ENCODE measurements around the gene PDE10A.

DNA sequence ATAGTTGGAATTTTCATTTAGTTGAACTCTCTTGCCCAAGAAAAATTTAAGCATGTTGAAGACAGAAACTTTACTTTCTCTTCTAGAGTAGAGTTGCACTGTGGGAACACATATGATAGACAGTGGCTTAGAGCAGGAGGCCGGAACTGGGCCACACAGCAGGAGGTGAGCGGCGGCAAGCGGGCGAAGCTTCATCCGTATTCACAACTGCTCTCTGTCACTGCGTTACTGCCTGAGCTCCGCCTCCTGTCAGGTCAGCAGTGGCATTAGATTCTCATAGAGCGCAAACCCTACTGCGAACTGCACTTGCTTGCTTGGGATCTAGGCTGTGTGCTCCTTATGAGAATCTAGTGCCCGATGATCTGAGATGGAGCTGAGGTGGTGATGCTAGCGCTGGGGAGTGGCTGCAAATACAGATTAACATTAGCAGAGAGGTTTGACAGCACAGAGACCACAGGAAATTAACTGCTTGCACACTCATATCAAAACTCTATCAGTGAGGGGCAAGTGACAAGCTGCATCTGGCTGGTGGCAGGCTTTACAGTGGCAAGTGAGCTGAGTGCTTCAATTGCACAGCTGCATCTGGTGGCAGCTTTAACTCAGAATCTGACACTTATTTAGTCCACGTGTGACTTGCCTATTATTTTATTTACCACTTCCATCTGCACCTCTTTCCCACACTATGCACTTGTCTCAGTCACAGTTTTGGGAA lies 178.7 kb downstream of the PDE10A start:
- TF ChIP-seq, protein P1, sequence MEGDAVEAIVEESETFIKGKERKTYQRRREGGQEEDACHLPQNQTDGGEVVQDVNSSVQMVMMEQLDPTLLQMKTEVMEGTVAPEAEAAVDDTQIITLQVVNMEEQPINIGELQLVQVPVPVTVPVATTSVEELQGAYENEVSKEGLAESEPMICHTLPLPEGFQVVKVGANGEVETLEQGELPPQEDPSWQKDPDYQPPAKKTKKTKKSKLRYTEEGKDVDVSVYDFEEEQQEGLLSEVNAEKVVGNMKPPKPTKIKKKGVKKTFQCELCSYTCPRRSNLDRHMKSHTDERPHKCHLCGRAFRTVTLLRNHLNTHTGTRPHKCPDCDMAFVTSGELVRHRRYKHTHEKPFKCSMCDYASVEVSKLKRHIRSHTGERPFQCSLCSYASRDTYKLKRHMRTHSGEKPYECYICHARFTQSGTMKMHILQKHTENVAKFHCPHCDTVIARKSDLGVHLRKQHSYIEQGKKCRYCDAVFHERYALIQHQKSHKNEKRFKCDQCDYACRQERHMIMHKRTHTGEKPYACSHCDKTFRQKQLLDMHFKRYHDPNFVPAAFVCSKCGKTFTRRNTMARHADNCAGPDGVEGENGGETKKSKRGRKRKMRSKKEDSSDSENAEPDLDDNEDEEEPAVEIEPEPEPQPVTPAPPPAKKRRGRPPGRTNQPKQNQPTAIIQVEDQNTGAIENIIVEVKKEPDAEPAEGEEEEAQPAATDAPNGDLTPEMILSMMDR (IDR thresholded peaks at IDR 0.05): no peak
- TF ChIP-seq POLR2A (IDR thresholded peaks at IDR 0.05): no peak
